ENCODE measurements around the gene HLF.

DNA sequence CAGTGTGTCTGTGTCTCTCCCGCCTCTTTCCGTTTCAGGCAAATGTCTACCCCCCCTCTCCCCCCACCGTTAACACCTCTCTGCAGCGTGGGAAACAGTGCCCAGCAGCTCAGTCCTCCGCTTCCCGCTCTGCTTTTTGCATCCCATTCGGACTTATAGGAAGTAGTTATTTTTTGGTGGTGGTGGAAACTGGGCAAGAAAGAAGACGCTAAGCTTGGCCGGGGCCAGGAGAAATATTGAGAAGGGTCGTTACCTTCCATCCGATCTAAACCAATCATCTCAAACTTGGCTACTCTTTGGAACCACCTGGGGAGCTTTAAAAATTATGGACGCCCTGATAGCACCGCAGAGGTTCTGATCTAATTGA lies 499 bp upstream of the HLF start:
- TF ChIP-seq, protein P1, sequence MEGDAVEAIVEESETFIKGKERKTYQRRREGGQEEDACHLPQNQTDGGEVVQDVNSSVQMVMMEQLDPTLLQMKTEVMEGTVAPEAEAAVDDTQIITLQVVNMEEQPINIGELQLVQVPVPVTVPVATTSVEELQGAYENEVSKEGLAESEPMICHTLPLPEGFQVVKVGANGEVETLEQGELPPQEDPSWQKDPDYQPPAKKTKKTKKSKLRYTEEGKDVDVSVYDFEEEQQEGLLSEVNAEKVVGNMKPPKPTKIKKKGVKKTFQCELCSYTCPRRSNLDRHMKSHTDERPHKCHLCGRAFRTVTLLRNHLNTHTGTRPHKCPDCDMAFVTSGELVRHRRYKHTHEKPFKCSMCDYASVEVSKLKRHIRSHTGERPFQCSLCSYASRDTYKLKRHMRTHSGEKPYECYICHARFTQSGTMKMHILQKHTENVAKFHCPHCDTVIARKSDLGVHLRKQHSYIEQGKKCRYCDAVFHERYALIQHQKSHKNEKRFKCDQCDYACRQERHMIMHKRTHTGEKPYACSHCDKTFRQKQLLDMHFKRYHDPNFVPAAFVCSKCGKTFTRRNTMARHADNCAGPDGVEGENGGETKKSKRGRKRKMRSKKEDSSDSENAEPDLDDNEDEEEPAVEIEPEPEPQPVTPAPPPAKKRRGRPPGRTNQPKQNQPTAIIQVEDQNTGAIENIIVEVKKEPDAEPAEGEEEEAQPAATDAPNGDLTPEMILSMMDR (IDR thresholded peaks at IDR 0.05), result no peak
- TF ChIP-seq POLR2A (IDR thresholded peaks at IDR 0.05), result no peak

Data from lower leg skin (tissue), 3 donors.